ENCODE data around the gene MAN1A2. TPM values are rescaled to one million over a fixed set of nuclear protein-coding genes. Genes with fewer than 3 reads are reported as not detected.

MAN1A2 gene
- total RNA-seq, 1 donor from 2014 or later, result 51.4 TPM

DNA sequence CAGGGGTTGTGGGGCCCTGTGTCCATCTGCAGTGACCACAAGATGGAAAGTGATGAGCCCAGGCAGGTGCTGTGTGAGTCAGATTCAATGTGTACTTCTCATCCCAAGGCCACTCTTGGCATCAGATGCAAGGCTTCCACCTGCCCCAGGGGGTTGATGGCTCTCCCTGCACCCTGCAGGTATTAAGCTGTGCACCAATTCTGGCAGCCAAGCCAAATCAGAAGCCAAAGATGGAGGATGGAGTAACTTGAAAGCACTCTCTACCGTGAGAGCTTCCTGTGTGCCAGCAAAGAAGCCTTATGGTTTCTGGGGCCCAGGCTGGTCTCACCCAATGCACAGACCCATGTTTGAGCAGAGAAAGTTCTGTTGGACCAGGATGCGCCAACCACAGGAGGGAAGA lies 194.3 kb downstream of the MAN1A2 start:
- DNase-seq, result no peak

DNA sequence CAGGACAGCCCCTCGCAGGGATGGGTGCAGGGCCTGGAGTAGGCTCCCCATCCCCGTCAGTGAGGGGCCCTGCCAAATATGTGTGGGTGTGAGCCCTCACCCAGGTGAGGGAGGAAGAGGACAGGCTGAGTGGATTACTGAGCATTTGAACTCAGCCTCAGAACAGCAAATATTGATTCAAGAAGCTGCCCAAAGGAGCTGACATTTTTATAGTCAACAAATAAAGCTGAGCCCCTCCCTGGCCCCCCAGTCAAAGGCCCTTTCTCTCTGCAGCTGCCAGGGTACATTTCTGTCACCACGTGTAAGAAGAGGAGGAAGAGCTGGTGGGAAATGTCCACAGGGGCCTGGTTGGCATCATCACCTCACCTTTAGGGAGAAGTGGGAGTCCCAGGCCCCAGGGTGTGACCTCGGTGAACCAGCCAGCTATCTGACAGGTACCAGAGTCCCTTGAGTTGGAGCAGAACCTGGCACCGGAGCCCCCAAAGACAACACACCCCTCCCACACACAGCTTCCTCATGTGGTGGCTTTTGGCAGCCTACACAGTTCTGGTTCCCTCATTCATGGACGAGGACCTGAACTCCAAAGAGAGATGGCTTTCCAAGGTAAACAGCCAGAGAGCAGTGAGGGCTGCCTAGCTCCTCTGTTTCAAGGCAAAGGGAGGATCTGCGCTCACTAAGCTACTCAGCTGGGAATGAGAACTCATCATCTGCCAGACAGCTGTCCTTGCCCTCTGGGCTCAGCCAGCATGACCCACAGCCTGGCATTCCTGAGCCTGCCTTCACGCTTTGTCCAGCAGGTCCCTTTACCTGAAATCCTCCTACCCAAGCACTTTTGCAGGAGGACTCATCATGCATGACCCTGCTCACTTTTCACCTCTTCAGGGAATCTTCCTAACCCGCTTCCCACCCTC lies 195.6 kb downstream of the MAN1A2 start:
- no peak for DNase-seq

DNA sequence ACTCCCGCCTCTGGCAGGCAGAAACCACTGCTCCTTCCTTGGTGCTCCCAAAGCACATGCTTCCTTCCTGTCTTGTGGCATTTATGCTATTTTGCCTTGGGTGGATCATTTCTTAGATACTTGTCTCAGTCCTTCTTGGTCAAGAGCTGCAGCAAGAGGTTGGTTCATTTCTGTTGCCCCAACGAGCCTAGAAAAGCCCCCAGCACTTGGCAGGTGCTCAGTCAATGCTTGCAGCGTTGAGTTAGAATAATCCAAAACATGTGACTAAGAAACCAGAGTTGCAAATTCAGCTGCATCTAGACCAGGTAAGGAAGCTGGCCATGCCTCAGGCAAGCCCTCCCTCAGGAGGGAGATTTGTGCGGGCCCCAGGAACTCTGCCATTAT lies 196.2 kb downstream of the MAN1A2 start:
- no peak for DNase-seq

DNA sequence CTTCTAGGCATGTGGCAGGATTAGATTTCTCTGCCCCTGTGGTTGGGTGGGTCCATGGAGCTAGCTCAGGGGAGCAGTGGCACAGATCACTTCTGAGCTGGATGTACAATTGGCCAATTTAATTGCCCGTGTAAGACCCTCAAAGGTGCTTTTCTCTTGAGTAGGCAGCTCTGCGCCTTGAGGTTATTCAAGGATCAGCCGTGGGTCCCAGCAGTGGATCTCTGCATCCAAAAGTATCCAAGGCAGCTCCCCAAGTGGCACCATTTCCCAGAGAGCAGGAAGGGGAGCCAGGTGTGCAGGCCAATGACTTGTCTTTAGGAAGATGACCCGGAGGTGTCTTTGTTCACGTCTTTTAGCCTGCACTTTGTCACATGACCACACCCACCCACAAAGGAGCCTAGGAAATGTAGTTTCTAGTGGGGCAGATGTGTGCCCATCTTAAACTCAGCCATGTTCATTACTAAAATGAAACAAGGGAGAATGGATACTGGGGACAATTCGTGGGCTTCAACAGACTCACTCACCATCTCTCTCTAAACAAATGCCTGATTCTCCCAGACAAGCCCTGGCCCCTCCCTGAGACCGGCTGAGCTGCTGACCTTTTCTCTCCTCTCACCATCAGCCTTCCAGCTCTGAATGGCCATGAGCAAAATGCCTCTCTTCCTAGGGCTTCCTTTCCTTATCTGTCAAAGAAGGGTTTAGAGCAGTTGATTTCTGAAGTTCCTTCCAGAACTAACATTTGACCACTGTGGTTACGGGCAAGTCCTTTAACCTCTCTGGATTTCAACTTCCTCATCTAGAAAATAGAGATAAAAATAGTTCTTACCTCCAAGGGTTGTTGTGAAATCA lies 197.2 kb downstream of the MAN1A2 start:
- no peak for DNase-seq

DNA sequence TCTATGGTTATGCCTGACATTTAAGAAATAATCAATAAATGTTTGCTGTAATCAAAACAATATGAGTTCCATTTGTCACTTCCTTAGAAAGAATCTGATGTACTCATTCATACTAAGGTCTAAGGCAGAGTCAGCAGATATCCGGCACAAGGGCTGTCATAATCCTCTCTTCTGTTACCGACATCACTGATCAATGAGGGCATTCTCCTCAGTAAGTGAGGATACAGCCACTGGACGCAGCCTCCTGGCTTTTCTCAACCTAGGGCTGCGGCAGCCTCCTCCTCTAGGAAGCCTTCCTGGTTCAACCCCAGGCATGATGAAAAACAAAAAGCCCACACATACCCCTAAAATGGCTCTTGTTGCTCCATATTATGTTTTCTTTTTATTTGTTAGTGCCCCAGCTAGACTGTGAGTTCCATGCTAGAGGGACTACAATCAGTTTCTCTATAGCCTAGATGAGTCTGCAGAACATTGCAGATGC lies 197.9 kb downstream of the MAN1A2 start:
- no peak for DNase-seq

DNA sequence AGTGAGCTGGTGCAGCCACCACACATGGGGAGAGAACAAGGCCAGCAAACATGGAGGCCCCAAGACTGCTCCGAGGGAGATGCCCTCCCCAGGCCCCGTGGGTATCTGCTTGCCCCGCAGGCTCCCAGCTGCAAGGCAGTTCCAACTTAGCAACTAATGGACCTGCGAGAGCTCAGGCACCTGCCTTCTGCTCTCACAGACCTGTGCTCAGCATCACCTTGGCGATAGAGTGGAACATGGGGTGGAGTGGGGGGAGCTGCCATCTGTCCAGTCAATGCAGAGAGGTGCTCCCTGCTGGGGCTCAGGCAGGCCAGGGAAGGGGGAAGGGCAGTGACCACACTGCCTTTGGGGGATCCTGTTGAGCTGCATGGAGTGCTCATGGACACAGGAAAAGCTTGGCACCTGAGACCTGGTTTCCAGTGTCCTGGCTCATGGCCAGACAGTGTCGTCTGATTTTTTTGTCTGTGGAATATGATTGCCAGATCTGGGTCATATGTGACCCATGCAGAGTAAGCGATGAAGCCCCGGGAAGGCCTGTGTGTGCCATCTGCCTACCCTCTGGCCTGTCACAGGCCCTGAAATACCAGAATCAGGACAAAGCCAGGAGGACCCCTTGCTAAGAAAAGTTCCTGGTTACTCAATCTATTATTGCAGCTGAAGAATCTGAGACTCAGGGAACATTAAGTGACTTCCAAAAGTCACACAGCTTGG lies 198.7 kb downstream of the MAN1A2 start:
- DNase-seq, result no peak

DNA sequence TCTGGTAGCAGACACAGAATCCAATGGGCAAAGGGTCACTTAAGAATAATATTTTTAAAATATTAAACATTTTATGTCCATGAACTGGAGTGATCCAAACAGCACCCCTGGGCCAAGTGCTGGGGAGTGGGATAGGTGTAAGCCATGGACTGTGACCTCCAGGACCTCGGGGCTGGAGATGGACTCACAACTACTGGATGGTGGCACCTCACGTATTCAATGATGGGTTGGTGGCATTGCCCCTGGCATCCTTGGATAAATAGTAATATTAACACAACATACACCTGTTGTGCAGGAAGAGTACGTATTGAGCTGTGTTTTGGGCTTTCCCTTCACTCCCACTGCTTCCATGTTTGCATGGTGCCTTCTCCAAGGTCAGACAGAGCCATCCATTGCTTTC lies 199.3 kb downstream of the MAN1A2 start:
- no peak for DNase-seq

DNA sequence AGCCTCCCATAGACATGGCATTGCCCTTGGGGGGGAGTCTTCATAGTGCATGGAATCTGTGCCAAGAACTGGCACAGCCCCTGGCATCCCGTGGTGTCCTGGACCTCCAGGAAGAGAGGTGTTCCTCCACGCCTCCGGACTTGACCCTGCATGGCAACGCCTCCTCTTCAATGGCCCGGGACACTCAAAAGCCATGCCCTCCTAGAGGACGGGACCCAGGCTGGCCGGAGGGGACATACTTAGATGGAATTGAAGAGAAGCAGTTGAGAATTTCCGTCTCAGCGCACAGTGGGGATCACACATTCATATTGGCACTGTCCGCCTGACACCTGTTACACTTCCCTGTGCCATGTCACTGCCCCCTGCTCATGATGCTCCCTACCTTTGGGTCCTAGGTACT lies 200.2 kb downstream of the MAN1A2 start:
- no peak for DNase-seq

DNA sequence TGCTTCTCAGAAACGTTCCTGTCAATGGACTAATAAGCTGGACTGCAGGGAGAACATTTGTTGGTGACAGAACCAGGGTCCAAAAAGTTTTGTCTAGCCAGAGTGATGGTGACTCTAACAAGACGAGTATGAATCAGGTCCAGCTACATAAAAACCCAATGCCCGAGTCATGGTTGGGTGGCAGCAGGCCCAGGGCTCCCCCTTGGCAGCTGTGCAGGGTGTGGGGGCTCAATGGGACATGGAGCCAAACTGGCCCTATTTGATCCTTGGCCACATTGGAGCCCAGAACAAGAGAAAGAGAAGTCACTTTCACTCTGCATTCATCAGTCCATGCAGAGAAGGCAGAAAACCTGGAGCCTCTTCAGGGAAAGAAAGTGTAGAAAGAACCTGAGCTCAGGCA lies 200.7 kb downstream of the MAN1A2 start:
- DNase-seq, result no peak

DNA sequence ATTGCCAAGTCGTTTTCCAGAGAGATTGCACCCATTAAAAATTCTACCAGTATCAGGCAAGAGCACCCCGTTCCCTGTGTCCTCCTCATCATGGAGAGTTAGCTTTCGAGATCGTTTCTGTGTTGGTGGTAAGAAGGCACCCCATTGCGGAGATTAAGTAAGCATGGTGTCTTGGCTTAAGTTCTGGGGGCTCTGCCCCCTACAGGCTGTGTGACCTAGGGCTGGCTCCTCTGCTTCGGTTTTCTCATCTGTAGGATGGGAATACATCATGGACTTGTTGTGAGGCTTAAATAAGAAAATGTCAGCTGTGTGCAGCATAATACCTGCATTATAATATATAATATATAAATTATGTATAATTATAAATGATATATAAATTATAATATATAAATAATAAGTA lies 201.8 kb downstream of the MAN1A2 start:
- DNase-seq, result no peak

DNA sequence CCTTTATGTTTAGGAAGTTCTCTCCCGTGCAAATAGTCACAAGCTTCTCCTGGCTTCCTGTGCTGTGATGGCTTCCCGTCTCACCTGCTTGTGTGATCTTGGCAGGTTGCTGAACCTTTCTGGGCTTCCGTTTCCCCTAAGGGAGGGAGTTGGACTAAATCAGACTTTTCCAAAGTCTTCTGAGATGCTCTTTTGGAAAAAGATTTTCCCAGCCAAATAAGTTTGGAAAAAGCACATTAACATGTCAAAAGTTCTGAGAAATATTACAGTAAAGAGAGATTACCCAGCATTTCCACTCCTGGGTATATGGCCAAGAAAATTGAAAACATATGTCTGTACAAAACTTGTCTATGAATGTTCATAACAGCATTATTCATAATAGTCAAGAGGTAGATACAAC lies 202.6 kb downstream of the MAN1A2 start:
- DNase-seq, result no peak

DNA sequence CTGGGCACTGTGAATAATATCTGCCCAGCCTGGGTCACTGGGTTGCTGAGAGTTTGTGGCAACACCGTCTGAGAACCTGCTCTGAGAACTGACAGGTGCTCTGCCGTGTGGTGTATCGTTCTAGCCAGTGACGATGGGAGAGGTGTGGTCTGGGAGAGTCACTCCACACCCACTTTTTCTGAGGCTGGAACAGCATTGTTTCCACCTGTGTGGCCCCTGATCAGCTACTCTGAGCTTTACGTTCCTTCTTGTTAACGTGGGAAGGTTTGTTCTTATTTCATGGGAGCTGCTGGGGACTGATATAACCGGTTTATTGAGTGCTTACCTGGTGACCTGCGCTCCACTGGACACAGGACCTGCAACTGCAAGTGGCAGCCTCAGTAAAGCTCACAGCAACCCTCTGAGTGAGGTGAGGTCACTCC lies 203.8 kb downstream of the MAN1A2 start:
- no peak for DNase-seq

DNA sequence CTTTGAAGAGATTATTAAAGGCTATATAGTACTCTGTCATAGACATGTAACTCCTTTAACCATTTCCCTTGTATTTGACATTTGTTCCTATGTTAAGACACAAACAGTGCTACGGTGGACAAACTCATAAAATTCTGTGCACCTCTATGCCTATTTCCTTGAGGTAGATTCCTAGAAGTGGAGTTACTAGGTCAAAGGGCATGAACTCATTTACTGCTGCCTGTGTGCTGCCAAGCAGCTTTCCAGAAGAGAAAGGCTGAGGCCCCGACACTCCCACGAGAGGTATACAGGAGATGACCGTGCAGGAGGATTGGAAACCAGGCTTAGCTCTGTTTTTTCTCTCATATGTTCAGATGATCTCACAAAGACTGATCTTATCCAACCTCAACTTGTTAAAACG lies 204.2 kb downstream of the MAN1A2 start:
- DNase-seq, result no peak

DNA sequence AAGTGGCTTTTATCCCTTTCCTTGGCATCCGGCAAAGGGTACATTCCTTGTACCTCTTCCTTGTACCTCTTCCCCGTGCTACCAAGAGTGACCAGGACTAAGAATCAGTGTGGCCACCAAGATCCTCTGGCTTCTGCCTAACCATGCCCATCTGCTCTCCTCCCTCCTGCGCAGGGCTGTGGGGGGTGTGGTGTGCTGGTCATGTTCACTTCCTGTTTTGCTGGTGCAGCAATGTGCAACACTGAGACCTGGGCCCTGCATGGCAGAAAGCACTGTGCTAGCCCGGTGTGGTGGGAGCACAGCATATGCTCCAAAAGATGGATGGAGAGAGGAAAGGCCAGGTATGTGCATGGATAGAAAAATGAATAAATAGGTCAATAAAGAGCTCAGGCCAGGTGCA lies 205.3 kb downstream of the MAN1A2 start:
- no peak for DNase-seq

DNA sequence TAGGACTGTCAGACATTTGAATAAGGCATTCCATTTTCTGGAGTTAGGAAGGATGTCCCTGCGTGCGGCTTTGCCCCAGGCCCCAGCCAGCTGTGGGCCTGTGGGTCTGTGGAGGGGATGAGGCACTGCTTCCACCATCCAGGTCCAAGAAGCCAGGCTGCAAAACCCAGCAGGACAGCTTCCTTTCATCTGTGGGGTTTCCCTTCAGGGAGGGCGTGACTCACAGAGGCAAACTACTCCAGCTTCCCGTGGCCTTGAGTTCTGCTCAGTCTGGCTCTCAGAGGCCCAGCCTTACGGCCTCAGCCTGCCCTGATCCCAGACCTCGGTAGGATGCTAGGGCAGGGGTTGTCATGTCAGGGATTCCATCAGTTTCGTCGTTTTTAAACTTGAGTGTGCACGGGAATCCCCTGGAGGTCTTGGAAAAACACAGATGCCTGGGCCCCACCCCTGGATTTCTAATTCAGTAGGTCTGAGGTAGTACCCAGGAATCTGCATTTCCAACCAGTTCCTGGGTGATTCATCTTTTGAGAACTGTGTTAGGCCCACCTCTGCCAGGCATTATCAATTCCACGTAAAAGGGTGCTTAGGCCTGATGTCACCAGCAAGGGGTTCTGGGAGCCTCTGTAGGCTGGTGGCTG lies 206.3 kb downstream of the MAN1A2 start:
- DNase-seq, result peak; percentile 15

DNA sequence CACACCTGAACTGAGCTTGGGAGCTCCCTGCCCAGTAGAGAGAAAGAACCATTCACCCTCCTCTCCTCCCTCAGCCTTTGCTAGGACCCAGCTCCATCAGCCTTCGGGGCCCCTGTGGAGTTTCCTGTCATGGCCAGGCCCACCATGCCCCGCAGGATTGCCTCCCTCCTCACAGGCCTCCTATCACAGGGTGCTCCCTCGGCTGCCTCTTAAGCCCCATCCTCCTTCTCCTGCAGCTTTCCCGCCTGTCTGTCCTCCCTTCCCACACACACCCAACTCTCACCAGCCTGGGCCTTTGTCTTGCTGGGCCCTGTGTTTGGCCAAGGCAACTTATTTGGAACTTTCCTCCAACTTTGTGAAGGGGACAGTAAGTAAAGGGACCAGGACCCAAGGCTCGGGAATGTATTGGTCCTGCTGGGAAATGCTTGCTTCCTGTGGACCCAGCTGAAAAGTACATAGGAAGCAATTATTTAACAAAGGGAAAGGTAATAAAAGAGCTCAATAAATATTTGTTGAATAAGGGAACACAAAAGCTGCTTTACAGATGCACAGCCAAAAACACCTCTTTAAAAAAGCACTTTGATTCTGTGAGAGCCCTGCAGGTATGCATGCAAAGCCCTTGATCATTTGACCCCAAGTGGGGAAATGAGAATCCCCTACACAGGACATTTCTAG lies 207.0 kb downstream of the MAN1A2 start:
- DNase-seq, result no peak

DNA sequence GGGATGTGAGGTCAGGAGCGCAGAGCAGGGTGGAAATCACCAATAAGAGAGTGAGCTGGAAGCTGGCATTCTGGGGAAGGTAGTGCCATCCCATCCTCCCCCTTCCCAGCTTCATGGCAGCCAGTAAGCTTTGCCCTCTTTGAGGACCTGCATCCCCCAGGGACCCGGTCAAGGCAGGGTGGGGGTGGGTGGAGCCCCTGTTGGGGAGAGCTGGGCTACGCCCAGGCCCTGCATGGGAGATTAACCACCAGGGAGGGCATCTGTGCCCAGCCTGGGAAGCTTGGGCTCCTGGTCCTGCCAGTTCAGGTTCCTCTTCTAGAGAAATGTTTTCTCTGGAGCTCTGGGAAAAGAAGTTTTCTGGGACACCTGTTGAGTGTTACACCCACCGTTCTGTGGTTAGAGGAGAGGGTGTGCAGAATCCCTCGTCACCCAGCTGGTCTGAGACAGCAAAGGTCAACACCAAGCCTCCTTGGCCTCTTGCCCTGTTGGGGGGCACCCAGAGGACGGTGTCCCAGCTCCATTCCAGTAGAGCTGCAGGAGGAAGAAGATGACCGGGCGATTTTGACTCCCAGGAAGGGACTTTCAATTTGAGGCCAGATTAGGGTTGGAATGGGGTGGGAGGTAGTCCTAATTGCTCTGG lies 208.5 kb downstream of the MAN1A2 start:
- no peak for DNase-seq

DNA sequence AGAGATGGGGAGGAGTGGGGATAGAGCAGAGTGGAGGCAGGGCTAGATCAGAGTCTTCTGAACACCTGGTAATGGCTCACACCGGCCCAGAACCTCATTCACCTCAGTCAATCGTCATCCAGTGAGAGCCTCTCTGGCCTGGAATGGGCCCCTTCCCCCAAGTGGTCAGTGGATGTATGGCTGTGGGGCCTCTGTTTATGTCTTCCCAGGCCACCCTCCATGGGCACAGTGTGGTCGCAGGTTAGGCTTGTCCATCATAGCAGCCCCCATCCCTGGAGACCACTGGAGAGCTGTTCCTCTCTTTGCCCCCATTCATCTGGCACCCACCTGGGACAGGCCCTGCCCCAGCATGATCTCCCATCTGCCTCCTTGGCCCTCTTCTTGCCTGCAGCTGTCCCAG lies 209.0 kb downstream of the MAN1A2 start:
- no peak for DNase-seq

DNA sequence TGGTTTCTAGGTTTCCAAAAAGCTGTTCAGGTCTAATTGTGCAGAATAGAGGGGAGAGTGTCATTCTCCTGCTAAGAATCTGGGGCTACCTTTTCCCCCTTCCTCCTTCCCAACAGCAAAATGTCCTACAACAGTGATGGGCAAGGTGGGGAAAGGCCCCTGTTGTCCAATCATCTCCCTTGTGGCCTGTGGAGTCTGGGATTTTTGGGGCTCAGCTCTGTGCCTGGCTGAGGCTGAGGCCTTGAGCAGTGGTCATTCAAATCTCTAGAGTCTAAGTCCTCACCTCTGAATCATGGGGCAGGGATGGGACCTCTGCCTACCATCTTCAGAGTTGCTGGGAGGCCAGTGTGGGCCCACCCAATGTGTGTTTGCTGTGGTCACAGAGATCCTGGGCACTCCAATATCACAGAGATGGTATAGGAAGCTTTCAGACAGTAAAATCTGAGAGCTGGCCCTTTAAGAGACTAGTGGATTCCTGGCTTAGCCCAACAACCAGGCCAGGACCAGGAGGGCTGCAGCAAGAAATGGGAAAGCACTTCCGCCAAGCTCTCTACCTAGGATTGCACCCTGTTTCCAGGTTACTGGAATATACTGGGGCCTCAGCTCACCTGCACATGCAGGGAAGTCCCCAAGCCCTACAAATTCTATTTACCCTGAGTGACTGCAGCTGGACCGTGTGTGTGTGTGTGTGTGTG lies 210.1 kb downstream of the MAN1A2 start:
- DNase-seq, result no peak

DNA sequence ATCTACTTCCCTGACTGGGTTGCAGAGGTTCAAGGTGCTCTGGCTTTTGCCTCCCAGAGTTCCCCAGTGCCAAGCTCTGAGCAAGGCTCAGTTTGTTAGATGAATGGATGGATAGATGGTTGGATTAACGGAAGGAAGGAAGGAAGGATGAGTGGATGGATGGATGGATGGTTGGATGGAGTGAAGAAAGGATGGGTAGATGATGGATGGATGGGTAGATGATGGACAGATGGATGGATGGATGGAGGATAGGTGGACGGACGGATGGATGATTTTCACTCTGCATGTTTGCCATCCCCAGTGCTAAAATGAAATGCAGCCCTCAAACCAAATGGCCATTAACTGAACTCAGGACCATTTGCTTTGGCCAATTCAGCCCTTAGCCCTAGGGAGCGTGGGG lies 211.2 kb downstream of the MAN1A2 start:
- DNase-seq, result no peak
